HG03378 (cell line): ENCODE measurements around the gene SLC35B2.

Source experiments
- ATAC-seq: cut with Tn5 transposase; IDR thresholded peaks from one replicate; pipeline ENCODE4 v1.9.1; 2021; ENCODE audit warnings: mild to moderate bottlenecking, moderate library complexity; ENCODE audit not compliant: unreplicated experiment

Gene SLC35B2

DNA sequence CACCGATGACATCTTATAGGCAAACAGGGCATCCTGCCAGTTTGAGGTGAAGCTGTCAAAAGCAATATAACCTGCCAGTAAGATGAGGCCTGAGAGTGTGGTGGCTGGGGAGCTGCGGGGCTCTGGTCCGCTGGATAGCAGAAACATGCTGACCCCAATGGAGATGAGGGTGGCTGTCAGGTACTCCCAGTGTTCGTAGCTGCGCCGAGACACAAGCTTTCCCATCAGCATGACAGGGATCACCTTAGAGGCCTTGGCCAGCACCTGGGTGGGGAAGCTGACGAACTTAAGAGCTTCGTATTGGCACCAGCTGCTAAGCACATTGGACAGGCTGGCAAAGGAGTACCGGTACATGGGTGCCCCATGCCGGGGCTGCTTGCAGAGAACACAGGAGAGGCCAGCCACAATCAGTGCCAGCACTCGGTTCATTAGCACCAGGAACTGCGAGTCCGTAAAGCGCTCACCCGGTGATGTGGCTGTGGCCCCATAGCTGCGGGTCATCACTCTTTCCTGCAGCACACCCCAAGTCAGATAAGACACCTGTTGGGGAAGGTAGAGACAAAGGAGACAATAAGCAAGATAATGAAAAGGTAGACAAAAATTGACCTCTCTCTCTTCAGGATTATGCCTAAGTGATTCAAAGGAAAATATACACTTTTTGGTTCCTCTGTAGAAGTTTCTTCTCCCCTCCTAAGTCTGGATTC, 2.1 kb downstream of the SLC35B2 start:
- ATAC-seq, result no peak

DNA sequence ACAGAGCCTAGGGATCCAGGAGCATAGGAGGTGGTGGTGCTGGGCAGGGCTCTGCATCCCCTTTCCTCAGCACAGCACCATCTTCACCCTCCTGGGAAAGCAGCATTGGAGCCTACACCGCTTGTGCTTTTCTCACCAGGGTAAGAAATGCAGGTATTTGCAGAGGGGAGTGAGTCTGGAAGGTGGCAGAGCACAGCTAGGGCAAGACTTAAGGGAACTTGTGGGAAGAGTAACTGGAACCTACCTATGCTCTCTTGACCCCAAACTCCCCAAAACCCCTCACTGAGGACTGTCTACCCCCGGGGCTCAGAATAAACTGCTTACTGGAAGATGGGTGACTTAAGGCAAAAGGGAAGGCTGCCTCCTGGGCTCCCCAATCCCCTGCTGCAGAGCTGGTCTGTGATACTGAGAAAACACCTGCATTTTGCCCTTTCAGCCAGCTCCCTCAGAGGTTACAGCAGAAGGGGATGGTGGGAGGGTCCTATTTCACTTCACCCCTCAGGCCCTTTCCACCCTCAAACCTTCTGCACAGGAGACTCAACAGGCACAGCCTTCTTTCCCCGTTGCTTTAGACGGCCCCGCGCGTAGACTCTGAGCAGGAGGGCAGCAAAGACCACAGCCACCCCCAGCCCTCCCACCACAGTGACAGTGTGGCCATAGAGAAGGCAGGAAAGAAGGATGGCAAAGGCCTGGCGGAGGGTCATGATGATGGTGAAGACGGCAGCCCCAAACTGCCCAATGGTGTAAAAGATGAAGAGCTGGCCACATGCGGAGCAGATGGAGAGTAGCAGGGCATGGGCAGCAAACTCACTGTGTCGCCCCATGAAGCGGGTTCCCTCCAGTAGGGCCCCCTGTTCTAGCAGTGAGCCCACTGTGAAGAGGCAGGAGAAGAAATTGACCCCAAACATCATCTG, 2.9 kb downstream of the SLC35B2 start:
- ATAC-seq, result no peak

GRCh38 chr6:44253307-44254101, 3.8 kb downstream of the SLC35B2 start:
- no peak for ATAC-seq

DNA sequence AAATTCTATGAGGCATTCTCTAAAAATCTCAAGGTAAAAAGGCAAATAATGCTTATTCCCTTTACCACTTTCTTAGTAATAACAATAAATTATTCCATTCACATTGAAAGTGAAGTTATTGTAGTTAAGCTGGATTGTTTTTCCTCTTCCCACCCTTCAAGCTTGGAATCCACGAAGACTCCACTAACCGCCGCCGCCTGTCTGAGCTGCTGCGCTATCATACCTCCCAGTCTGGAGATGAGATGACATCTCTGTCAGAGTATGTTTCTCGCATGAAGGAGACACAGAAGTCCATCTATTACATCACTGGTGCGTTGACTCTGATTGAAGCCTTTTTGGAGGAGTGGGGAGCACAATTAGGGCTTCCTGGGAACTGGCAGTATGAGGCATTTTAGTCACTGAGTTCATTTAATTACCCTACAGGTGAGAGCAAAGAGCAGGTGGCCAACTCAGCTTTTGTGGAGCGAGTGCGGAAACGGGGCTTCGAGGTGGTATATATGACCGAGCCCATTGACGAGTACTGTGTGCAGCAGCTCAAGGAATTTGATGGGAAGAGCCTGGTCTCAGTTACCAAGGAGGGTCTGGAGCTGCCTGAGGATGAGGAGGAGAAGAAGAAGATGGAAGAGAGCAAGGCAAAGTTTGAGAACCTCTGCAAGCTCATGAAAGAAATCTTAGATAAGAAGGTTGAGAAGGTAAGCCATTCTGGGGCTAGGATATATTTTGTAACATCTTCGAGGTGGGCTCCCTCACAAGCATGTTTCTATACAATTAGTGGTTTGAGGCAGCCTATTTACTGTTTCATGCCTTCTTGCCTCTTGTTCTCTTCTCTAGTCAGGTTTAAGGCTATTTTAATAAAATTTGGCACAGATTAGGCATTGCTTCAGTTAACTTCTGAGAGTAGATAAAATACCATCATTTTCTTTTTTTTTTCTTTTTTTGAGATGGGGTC, 5.5 kb downstream of the SLC35B2 start:
- ATAC-seq, result no peak

DNA sequence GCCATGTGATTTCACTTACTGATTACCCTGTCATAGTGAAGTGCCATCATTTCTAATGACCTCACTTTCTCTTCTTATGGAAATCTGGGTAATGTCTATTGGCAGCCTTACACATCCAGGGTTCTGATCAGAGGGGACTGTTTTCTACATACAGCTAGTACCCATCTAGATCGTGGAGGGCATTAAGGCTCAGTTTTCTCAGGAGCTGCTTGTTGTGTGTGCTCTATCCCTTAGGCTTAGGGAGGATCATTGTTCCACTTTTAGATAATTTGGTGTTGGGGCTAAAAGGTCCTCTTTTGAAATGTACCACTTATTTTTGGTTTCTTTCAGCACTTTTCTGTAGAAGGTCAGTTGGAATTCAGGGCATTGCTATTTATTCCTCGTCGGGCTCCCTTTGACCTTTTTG, 6.6 kb downstream of the SLC35B2 start:
- ATAC-seq, result no peak

DNA sequence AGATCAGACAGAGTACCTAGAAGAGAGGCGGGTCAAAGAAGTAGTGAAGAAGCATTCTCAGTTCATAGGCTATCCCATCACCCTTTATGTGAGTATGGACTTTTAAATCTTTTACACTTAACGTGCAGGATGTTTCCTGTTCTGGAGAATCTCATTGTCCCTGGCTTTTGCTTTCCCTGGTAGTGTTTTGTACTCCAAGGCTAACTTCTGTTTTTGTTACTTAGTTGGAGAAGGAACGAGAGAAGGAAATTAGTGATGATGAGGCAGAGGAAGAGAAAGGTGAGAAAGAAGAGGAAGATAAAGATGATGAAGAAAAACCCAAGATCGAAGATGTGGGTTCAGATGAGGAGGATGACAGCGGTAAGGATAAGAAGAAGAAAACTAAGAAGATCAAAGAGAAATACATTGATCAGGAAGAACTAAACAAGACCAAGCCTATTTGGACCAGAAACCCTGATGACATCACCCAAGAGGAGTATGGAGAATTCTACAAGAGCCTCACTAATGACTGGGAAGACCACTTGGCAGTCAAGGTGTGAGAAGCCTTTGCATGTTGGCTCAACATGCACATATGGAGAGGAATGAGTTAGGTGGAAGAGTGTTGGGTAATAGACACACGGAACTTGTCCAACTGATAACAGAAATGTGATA, 7.1 kb downstream of the SLC35B2 start:
- no peak for ATAC-seq

DNA sequence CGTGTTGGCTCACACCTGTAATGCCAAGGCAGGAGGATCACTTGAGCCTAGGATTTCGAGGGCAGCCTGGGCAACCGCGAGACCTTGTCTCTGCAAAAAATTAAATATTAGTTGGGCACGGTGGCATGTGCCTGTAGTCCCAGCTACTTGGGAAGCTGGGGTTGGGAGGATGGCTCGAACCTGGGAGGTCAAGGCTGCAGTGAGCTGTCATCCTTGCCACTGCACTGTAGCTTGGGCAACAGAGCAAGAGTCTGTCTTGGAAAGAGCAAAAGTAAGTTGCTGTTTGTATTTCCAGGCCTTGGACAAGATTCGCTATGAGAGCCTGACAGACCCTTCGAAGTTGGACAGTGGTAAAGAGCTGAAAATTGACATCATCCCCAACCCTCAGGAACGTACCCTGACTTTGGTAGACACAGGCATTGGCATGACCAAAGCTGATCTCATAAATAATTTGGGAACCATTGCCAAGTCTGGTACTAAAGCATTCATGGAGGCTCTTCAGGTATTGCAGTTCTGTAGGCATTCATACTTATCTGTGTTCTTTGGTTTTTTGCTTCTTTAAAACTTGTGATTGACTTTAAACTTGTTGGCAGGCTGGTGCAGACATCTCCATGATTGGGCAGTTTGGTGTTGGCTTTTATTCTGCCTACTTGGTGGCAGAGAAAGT, 8.1 kb downstream of the SLC35B2 start:
- no peak for ATAC-seq

- no peak for ATAC-seq
Observed at GRCh38 chr6:44248579-44248978, 8.7 kb downstream of the SLC35B2 start.

GRCh38 chr6:44247338-44248302, 9.7 kb downstream of the SLC35B2 start:
- ATAC-seq, result no peak

GRCh38 chr6:44246663-44247337, 10.5 kb downstream of the SLC35B2 start, which contains the start of gene HSP90AB1:
Gene HSP90AB1, plus strand, starts transcription at chr6:44247101. Its CDS starts 1,529 bp downstream, at chr6:44248630.
- peak; percentile 59 for ATAC-seq

DNA sequence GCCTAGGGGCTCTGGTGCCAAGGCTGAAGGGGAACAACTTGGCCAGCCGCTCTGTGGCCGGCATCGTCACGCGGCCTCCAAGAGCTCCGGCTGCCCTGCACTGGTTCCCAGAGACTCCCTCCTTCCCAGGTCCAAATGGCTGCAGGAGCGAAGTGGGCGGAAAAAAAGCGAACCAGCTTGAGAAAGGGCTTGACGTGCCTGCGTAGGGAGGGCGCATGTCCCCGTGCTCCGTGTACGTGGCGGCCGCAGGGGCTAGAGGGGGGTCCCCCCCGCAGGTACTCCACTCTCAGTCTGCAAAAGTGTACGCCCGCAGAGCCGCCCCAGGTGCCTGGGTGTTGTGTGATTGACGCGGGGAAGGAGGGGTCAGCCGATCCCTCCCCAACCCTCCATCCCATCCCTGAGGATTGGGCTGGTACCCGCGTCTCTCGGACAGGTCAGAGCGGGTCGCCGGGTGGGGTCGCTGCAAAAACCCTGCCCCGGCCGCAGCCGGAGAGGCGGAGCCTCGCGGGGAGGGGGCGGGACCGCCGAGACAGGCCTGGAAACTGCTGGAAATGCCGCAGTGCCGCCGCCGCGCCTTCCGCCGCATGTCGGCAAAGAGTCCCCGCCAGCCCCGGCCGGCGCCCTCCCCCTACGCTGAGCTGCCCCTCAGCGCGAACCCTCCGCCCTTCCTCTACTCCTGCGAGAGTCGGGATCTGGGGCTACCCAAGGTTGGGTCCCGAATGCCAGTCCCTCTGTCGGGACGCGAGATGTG, 11.2 kb downstream of the SLC35B2 start:
- ATAC-seq, result peak; percentile 43

GRCh38 chr6:44245391-44245911, 11.9 kb downstream of the SLC35B2 start:
- ATAC-seq, result no peak

DNA sequence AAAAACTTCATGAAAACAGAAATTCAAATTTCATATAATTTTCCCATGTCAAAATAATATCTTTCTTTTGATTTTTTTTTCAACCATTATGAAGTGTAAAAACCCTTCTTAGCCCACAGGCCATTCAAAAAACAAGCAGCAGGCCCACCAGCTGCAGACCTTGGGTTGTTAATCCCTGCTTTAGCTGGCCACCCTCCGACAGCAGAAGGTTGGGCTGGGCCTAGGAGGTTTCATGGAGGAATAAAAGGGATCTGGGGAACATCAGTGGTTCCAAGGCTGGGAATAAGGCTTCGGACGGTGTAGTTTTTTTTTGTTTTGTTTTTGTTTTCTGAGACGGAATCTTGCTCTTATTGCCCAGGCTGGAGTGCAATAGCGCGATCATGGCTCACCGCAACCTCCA, 14.0 kb downstream of the SLC35B2 start:
- ATAC-seq, result no peak

GRCh38 chr6:44238687-44239350, 18.5 kb downstream of the SLC35B2 start:
- no peak for ATAC-seq

DNA sequence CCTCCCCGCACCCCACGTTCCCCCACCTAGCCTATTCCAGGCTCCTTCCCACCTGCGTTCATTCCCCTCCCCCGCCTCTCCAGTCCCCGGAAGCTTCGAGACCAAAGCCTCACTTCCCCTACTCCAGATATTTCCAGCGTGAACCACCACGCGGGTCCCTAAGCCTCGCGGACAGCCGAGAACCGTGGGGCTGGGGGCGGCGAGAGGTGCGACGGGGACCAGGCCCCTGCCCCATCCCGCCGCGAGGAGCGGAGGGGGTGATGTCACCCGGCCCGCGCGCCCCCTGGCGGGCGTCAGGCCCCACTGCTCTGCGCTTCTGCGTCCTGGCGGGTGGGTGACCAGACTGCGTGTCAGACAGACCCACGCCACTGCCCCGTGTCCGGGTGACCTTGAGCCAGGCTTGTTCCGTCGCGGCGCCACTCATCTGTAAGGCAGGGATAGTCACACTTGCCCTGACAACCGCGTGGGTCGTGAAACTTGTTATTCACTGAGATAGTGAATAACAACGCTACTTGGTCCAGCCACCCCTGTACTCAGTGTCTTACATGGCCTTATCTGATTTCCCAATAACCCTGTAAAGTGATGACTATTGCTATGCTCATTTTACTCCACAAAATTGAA, 19.4 kb downstream of the SLC35B2 start:
- peak; percentile 44 for ATAC-seq
